HG03039 (cell line): ENCODE measurements around the gene PELO.

Experiments
- ATAC-seq: cut with Tn5 transposase; IDR thresholded peaks from one replicate; pipeline ENCODE4 v1.9.1; 2021; ENCODE audit warnings: mild to moderate bottlenecking, moderate library complexity; ENCODE audit not compliant: unreplicated experiment

The PELO gene

GRCh38 chr5:52771343-52772039, 16.2 kb upstream of the PELO start:
- ATAC-seq, result peak; percentile 94

DNA sequence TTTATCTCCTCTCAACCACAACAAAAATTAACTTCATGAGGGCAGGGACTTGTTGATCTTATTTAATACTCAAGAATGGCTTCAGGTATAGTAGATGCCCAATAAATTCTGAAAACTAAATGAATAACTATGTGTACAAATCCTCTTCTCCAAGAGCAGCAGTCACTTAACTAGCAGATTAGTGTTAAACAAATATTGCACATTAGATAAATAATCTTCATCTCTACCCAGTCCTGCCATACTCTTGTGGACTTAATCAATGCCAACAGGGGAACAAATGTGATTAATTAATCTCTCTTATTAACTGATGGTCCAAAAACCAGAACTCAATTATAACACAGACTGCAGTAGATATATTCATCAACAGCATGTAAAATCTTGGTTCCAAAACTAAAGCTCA, 15.0 kb upstream of the PELO start:
- ATAC-seq, result no peak

DNA sequence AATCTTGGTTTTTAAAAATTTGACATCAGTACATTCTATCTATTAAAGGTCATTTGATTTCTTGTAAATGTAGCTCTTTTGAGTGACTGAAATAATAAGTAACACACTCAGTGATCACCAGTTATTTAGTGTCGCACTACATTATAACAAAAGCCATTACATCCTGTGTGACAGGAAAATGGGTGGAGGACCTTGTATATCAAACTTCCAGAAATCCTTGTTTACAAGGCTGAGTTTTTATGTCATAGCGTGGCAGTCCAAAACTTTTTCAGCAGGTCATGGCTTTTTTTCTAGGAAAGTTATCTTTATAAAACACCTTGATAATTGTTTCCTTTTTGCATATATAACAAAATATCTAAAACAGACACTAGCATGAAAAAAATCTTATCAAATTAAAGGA, 14.4 kb upstream of the PELO start:
- no peak for ATAC-seq

GRCh38 chr5:52774005-52774410, 13.7 kb upstream of the PELO start:
- no peak for ATAC-seq

- no peak for ATAC-seq
These were observed 11.6 kb upstream of the PELO start for GRCh38 chr5:52776116-52776515.

DNA sequence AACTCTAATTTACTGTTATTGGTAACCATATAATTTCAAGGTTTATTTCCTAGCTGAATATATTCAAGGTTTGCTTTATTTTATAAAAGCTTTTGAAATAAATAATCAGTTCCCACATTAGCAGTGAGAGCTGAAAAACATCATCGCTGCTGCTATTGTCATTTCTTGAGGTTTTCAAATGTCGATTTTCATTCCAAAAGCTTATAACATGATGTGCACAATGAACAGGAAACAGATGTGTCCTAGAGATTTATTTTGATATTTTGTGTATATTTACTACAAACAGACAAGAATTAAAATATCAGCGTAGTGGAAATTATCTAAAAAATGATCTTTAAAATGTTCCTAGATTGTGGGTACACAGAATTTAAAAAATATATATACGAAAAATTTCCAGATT, 10.5 kb upstream of the PELO start:
- ATAC-seq, result no peak

GRCh38 chr5:52778781-52779180, 8.9 kb upstream of the PELO start:
- no peak for ATAC-seq

DNA sequence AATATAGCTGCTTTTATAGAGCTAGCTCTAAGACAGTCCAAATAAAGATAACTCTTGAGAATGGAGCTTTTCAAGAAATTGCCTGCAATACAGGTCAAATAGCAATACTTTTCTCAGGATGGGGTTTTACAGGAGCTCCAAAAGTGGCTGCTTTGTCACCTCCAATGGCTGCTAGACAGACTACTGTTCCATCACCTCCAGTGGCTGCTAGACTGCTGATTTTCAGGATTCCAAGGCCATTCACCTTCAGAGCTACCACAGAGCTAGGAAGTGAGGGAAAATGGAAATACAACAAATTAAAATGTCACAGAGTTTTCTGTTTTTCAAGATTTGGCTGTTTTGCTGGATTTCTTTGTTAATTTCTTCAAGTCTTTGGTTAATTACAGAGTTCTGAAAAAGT, 8.5 kb upstream of the PELO start:
- no peak for ATAC-seq

- ATAC-seq, result no peak
These were observed 4.3 kb upstream of the PELO start for GRCh38 chr5:52783226-52783959.

DNA sequence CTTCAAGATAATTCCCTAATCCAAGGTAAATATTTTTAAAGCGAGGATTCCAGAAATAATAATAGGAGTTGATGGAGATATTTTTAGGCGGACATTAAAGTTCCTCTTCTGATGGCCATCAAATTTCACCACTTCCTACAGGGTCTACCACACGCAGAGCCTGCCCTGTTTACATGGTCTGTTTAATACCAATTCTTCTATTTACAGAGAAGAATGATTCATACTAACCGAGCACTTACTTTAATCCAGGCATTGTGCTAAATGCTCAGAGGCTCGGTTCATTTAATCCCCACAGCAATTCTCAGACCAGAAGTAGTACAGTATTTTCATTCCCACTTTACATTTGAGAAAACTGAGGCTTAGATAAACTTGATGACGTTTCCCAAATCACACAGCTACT, 3.0 kb upstream of the PELO start:
- no peak for ATAC-seq

GRCh38 chr5:52786391-52786790, 1.3 kb upstream of the PELO start:
- ATAC-seq, result no peak

GRCh38 chr5:52786949-52787599, 642 bp upstream of the PELO start:
- ATAC-seq, result no peak

- no peak for ATAC-seq
These were observed 747 bp downstream of the PELO start for GRCh38 chr5:52788505-52788821.

DNA sequence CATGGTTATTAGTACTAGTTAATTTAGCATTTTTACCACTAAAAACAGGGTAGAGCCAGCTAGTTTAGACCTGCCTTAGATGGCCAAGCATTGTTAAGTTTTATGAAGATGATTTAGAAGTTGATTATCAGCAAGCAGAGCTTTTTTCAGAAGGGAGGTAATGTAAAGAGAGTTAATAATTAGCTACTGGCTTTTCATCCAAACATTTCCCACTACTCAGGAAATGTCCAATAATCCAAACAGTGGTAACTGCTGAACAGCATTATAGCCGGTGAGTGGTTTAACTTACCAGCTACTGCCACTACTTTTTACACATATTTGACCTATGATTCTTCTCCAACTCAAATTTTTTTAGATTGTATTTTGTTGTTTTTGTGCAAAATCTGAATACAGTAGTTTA, 1.7 kb downstream of the PELO start:
- no peak for ATAC-seq

GRCh38 chr5:52789851-52790250, 2.1 kb downstream of the PELO start:
- ATAC-seq, result no peak

GRCh38 chr5:52791366-52791765, 3.6 kb downstream of the PELO start:
- no peak for ATAC-seq

DNA sequence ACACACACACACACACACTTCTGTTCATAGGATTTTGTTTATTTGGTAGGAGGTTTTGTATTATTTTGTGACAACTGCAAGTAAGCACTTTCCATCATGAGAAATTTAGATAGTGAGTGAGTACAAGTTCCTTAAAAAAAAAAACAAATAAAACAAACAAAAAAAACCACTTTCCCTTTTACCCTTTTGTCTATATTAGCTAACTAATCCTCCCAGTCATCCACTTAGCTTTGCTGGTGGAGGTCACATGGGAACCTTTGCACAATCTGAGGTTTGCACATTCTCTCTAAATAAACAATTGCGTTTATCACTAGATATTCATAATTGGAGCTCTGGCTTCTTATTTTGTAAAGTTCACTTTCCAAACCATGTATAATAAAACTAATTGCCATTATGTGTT, 6.8 kb downstream of the PELO start:
- ATAC-seq, result no peak

- ATAC-seq, result no peak
These were observed 8.3 kb downstream of the PELO start for GRCh38 chr5:52796031-52796430.

DNA sequence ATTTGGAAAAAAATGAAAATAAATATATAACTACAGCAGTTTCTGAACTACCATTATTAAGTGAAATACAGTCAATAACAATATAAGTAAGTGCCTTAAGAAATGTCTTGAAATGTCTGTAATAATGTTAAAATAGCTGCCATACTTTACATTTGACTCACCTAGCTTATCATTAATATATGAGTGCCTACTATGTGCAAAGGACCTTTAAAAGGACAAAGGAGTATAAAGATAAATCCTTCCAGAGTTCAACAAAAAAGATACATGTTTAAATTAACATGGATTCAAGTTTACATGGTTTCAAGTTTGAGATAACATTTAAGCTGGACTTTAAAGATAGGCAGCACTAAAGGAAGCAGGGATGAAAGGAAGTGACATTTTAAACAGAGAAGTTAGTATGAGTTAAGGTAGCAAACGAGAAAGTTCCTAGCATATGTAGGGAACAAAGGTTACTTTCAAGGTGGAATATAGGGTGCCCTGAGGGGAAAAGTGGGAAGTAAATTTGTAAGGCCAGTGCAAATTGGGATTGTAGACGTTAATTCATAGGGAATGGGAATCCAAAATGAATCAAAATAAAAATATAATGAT, 8.9 kb downstream of the PELO start:
- no peak for ATAC-seq

- ATAC-seq, result no peak
These were observed 11.2 kb downstream of the PELO start for GRCh38 chr5:52798938-52799337.

DNA sequence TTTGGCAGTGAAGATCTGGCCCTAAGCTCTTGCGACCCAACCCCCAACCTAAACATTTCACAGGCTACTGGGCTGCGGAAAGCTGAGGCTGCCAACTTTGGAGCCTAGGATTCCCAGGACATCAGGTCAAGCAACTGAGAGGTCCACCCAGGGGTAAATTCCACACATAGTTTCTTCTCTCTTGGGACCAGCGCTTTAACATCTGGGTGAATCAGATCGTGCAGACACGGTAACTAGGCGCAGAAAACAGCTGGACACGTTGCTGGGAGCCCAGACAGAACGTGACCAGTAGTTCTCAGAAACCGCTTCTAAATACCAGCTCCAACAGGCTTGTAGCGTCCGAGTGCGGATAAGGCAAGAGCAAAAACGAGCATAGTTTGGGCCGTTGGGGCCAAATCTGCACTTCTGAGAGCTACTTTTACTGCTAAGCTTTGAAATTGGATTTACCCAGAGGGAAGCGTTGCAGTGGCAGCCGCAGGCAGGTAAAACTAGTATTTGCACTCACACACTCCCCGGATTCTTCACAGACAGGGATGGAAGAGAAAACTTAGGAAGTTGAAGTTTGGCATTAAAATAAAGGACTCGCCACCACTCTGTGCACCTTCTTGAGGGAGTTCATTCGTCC, 11.8 kb downstream of the PELO start:
- ATAC-seq, result peak; percentile 22
